Measurements from ENCODE around the gene SETBP1.

The SETBP1 gene

DNA sequence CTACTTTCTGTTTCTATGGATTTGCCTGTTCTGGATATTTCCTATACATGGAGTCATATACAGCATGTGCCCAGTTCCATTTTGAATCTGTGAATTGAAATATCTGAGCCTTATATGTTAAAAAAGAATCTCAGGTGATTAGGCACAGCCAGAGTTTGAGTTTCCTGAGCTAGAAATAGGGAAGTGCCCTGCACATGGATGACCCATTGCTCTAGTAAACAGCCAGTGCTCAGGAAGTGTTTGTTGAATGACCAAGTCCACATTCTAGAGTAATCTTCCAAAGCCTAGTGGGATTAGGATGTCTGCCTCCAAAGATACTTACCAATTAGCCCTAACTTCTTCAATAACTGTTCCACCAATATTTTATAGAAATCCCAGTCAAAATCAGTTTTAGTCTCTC is 165.8 kb downstream of the SETBP1 start:
- TF ChIP-seq, protein P1, sequence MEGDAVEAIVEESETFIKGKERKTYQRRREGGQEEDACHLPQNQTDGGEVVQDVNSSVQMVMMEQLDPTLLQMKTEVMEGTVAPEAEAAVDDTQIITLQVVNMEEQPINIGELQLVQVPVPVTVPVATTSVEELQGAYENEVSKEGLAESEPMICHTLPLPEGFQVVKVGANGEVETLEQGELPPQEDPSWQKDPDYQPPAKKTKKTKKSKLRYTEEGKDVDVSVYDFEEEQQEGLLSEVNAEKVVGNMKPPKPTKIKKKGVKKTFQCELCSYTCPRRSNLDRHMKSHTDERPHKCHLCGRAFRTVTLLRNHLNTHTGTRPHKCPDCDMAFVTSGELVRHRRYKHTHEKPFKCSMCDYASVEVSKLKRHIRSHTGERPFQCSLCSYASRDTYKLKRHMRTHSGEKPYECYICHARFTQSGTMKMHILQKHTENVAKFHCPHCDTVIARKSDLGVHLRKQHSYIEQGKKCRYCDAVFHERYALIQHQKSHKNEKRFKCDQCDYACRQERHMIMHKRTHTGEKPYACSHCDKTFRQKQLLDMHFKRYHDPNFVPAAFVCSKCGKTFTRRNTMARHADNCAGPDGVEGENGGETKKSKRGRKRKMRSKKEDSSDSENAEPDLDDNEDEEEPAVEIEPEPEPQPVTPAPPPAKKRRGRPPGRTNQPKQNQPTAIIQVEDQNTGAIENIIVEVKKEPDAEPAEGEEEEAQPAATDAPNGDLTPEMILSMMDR (conservative IDR thresholded peaks at IDR 0.05): no peak
- H3K27ac ChIP-seq: no peak overlapping the region

DNA sequence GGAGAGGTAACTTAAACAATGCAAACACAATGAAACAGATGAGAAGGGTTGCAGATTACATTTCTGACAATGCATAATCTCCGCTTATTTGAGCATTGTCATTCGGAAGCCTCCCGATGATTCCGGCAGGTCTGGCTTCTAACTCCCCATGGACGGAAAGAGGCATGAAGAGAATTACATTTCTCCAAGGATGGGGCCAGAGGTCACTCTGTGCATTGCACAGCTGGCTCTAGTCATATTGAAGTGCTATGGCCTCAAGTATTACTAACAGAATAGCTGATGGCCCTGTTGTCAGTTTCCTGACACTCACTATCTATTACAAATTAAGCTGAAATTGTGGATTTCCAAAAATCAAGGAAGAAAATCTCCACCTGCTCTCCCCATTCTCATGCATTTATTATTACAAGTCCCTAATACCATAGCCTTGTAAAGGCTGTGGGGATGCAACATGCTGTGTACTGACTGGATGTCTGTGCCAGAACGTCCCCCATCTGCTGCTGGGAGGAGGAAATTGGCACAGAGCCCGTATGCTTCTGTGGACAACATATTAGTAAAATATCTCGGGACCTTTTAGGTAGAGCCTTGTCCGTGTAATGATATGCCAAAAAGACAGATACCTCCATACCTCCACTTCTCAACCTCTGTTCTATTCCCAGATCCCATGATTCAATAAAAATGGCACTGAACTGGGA is 168.1 kb downstream of the SETBP1 start:
- TF ChIP-seq, protein P1 (conservative IDR thresholded peaks at IDR 0.05): no peak
- peak overlapping the region; percentile 2; the same call in 1 of the 2 replicates for H3K27ac ChIP-seq

DNA sequence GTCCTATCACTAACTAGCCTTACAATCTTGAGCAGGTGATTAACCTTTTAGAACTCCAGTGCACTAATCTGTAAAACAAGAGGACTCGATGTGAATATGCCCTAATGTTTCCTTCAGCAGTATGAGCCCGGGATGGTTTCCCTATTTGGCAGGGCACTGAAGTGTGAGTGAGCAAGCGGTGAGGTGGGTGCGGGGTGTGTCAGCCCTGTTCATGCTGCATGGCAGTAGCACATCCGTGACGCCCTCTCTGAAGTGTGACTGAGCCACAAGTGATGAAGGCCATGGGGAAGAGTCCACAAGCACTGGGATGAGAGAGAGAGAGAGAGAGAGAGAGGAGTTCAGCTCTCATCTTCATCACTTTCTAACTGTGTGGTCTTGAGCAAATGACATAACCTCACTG is 168.7 kb downstream of the SETBP1 start:
- TF ChIP-seq, protein P1 (conservative IDR thresholded peaks at IDR 0.05): no peak
- no peak overlapping the region for H3K27ac ChIP-seq

DNA sequence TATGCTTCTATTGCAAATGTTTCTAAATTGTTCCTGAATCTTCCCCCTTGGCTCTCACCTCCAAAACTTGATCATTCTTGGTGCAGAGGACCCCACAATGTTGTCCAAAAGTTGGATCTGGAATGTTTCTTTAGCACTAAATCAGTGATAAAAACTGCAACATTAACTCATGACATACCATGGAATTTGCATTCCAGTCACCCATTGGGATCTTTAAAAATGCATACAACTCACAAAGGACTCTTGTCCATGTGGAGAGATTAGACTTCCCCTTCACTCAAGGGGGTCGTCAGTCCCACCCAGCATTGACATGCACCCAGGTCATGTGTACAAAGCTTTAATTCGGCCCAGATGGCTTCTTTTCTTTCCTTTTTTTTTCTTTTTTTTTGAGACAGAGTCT is 169.3 kb downstream of the SETBP1 start:
- no peak overlapping the region for H3K27ac ChIP-seq
- TF ChIP-seq, protein P1 (conservative IDR thresholded peaks at IDR 0.05): no peak

DNA sequence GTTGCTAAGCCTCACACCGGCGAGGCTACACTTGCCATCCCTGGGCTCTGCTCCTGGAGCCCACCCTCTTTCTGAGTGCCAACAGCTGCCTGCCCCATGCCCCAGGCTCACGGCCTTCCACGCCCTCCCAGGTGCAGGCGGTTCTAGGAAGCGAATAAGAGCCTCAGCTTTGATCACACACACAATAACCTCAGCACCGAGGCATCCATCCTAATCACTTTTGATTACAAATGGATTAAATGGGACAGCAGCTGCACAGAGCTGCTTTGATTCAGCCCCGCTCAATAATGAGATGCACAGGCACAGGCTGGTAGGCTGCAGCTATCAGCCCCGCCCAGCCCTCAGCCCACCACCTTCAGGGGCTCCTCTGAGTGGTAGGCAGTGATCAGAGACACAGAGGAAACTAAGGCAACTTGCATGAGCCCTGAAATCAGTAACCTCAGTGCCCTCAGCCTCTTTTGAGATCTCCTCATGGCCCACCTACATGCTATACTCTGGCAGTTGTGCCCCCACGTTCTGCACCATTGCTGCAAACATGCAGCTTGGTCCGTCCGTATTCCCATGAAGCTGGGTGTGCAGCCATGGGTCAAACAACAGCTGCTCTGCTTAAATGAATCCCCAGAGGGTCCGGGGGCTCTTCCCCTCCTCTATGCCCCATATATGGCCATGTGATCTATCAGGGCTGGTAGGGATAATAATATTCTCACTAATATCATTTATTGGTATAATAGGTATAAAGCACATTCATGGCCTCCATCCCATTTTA is 171.4 kb downstream of the SETBP1 start:
- TF ChIP-seq, protein P1 (conservative IDR thresholded peaks at IDR 0.05): no peak
- H3K27ac ChIP-seq: no peak overlapping the region

DNA sequence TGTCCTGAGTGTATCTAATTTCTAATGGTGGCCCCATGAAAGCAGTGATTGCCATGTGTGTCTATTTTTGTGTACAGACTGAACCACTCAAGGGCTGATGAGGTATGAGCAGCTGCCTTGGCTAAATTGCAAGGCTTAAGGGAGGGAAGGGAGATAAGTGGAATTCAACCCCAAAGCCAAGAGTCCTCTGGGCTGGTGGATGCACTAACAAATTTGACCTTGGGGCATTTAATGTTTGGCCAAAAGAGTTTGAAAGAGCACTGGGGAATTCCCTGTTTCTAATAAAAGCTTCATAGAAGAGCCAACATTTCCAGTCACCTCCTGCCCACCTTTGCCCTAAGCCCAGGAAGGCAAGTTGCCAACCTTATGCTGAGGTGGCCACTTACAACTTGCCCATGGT is 172.1 kb downstream of the SETBP1 start:
- H3K27ac ChIP-seq: no peak overlapping the region
- TF ChIP-seq, protein P1 (conservative IDR thresholded peaks at IDR 0.05): no peak

DNA sequence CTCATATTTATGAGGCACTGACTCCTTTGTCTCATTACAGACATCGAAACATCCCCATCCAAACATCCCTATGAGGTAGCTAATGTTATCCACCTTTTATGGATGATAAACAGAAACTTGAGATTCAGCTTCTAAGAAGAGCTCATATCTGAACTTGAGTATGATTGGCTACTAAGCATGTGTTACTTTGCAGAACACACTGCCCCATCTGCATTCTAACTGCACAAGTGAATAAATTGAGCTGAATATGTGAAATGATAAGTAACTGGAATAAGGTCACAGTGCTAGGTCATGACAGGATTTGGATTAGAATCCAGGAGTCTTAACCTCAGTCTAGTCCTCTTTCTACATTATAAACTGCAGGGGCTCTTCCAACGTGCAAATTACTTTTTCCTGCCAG is 172.7 kb downstream of the SETBP1 start:
- TF ChIP-seq, protein P1 (conservative IDR thresholded peaks at IDR 0.05): no peak
- H3K27ac ChIP-seq: no peak overlapping the region
